GM06990 (cell line): Measurements from ENCODE around the gene DLG2.
A peak's percentile ranks its signal among the peaks of the same experiment; 100 is the strongest.

Experiments used
- DNase-seq: peaks from one replicate; pipeline ENCODE4 v3.0.0-alpha.2; 2011; ENCODE audit not compliant: insufficient read length; ENCODE audit errors: extremely low read depth
- H3K27me3 ChIP-seq: replicated peaks from 2 replicates; pipeline ENCODE4 v1.6.0; 2011; ENCODE audit warnings: low read length; ENCODE audit not compliant: control insufficient read depth, insufficient read depth
- H3K36me3 ChIP-seq: 2 replicates; pipeline ENCODE4 v1.5.1; 2011; ENCODE audit warnings: low read length; ENCODE audit not compliant: control insufficient read depth, insufficient read depth
- H3K4me3 ChIP-seq: replicated peaks from 2 replicates; pipeline ENCODE4 v1.5.1; 2011; ENCODE audit warnings: low read depth, mild to moderate bottlenecking, control low read depth, low read length
- TF ChIP-seq, protein P1 (sequence below): IDR thresholded peaks from 2 replicates; pipeline ENCODE4 v1.5.1; 2011; ENCODE audit warnings: low read length, control low read depth, mild to moderate bottlenecking, inconsistent platforms; ENCODE audit not compliant: insufficient read depth, poor library complexity, severe bottlenecking

The DLG2 gene

DNA sequence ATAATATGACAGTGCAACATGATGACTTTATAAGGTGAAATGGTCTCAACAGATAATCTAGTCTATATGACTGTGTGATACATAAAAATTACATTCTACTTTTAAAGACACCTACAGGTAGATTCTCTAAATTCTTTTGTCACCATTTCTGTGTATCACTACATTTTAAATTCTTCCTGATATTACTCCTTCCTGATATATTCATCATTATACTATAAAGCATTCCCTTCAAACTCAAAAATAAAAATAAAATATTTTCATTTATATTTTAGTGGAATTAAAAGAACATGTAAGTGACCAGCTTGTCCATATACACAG is 1062.3 kb downstream of the DLG2 start:
- no peak for DNase-seq
- Histone ChIP-seq H3K4me3 (no peak overlapping the region), H3K36me3 (no peaks in the 10 kb centered on the region), H3K27me3 (no peaks in the 10 kb centered on the region)
- TF ChIP-seq, protein P1, sequence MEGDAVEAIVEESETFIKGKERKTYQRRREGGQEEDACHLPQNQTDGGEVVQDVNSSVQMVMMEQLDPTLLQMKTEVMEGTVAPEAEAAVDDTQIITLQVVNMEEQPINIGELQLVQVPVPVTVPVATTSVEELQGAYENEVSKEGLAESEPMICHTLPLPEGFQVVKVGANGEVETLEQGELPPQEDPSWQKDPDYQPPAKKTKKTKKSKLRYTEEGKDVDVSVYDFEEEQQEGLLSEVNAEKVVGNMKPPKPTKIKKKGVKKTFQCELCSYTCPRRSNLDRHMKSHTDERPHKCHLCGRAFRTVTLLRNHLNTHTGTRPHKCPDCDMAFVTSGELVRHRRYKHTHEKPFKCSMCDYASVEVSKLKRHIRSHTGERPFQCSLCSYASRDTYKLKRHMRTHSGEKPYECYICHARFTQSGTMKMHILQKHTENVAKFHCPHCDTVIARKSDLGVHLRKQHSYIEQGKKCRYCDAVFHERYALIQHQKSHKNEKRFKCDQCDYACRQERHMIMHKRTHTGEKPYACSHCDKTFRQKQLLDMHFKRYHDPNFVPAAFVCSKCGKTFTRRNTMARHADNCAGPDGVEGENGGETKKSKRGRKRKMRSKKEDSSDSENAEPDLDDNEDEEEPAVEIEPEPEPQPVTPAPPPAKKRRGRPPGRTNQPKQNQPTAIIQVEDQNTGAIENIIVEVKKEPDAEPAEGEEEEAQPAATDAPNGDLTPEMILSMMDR: no peak

DNA sequence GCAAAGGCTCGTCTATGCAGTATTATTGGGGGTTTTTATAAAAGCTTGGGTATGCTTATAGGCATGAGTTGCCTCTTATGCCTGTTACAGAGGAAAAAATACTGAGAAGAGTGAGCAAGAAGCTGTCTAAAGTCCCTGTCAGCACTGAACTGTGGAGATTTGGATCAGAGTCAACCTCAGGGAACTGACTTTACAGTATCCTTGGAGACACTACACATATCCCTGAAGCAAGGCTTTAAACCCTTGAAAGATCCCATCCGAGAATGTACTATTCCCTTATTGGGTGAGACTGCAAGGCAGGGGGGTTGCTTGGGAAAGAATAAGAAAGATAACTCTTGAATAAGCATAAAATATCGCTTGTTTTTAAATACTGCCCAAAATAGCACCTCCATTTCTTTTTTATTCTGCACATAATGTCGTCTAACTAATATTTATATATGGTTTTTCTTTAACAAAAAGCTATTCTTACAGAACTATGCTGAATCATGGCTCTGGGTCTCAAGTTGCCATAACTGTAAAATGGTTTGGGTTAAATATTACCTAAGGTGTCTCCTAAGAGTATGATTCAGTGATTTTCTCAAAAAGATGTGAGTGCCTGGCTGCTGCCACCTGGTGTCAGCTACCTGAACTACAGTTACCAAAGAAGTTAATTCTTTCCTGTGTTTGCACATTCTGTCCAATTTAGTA is 1062.8 kb downstream of the DLG2 start:
- TF ChIP-seq, protein P1: peak; percentile 73
- Histone ChIP-seq H3K36me3 (no peaks in the 10 kb centered on the region), H3K4me3 (no peak overlapping the region), H3K27me3 (no peaks in the 10 kb centered on the region)
- no peak for DNase-seq

DNA sequence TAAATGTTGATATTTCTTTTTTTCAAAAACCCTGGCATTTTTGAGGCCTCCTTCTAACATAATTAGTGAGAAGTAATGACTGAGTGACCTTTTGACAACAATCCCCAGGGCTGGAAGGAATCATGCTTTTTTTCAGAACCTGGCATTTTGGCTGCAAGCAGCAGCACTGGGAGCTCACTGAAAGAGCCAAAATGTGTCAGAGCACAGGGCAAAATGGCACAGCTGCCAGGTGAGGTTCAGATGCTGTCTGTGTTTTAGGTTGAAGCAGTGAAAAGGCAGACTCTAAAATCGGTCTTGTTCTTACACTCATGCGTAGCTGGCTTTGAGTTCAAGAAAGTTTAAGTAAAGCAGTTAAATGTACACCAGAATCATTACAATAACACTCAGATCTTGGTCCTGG is 1063.8 kb downstream of the DLG2 start:
- no peaks in the 10 kb centered on the region for H3K36me3 ChIP-seq
- no peak for DNase-seq
- TF ChIP-seq, protein P1: no peak
- no peaks in the 10 kb centered on the region for H3K27me3 ChIP-seq
- no peak overlapping the region for H3K4me3 ChIP-seq

DNA sequence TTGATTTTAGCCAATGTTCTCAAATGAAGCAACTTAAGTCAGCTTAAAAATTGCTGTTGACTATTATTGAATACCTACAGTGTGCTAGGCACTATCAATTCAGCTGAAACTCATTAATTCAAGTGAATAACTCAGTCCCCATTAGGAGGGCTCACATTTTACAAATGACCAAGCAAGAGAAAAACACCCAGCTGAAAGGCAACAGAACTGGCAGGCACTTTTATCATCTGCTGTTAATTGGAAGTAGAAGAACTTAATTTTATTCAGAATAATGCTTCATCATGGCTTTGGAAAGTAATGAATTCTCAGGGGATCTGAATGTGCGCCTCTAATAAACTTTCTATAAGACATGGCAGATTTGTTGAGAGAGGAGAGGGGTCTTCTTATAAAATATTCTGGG is 1066.9 kb downstream of the DLG2 start:
- TF ChIP-seq, protein P1: no peak
- DNase-seq: no peak
- Histone ChIP-seq H3K27me3 (no peaks in the 10 kb centered on the region), H3K36me3 (no peaks in the 10 kb centered on the region), H3K4me3 (no peak overlapping the region)

DNA sequence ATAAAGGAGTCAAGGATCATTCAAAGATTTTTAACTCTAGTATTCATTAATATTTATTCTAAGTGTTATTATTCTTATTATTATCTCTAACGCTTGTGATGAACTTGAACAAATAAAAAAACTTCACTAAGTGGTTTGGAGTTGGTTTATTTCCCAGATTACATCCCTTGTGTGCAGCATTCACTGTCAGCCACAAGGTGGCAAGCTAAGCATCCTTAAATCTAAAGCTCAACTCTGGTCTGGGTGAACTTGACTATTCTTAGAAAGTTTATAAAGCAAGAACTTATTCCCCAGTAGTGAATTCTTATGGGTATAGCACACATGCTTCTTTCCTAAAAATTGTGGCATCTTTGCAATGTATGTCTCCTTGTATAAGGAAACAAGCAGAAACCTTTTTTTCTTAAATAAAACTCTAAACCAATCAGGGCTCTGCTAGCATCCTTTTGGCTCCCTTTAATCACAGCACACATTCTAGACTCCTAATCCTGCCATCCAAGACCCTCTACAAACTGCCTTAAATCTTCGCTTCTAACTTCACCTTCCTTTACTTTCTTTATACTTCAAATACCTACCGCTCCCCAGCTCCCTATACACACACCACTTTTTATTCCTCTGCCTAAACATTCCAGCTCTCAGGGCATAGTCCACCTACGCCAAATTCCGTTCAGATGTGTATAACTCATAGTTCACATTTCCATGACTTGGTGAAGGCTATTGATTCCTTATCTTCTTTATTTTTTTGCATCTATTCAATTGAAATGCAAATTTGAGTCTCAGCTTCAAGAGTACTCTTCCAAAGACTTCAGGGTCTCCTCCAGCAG is 1068.8 kb downstream of the DLG2 start:
- no peak for DNase-seq

More for the DNA sequence above, 1068.8 kb downstream of the DLG2 start:
- Histone ChIP-seq H3K27me3 (no peaks in the 10 kb centered on the region), H3K36me3 (no peaks in the 10 kb centered on the region), H3K4me3 (no peak overlapping the region)
- TF ChIP-seq, protein P1: peak; percentile 85
